Stimulated activated memory B cell treated with anti-CD40 and anti-IgM and Interleukin-4, amounts not matched to agents 10 μg/mL and 1 μg/mL and 100 μg/mL, for 72 hours (primary cell): ENCODE results near the gene C2CD5.
"Not testable (repeated sequence)": the region's sequence is repeated elsewhere in the genome, so short reads cannot be mapped to it uniquely, and the experiment has no call there.

Experiments used
- ATAC-seq: fragments of 150-1000 bp; cut with Tn5 transposase; 2 replicates; pipeline ENCODE4 v1.10.0; 2021
- H3K27ac Mint-ChIP-seq: one replicate; pipeline ENCODE4 v1.8.0; 2022; ENCODE audit warnings: mild to moderate bottlenecking, mixed read lengths
- H3K27me3 Mint-ChIP-seq: one replicate; pipeline ENCODE4 v1.8.0; 2022; ENCODE audit warnings: mixed read lengths
- H3K36me3 Mint-ChIP-seq: one replicate; pipeline ENCODE4 v1.8.0; 2022; ENCODE audit warnings: mixed read lengths
- H3K4me1 Mint-ChIP-seq: one replicate; pipeline ENCODE4 v1.8.0; 2022; ENCODE audit warnings: mixed read lengths
- H3K4me3 Mint-ChIP-seq: one replicate; pipeline ENCODE4 v1.8.0; 2022; ENCODE audit warnings: mild to moderate bottlenecking, moderate library complexity, mixed read lengths
- H3K9me3 Mint-ChIP-seq: one replicate; pipeline ENCODE4 v1.8.0; 2022; ENCODE audit warnings: mixed read lengths

The C2CD5 gene, protein sequence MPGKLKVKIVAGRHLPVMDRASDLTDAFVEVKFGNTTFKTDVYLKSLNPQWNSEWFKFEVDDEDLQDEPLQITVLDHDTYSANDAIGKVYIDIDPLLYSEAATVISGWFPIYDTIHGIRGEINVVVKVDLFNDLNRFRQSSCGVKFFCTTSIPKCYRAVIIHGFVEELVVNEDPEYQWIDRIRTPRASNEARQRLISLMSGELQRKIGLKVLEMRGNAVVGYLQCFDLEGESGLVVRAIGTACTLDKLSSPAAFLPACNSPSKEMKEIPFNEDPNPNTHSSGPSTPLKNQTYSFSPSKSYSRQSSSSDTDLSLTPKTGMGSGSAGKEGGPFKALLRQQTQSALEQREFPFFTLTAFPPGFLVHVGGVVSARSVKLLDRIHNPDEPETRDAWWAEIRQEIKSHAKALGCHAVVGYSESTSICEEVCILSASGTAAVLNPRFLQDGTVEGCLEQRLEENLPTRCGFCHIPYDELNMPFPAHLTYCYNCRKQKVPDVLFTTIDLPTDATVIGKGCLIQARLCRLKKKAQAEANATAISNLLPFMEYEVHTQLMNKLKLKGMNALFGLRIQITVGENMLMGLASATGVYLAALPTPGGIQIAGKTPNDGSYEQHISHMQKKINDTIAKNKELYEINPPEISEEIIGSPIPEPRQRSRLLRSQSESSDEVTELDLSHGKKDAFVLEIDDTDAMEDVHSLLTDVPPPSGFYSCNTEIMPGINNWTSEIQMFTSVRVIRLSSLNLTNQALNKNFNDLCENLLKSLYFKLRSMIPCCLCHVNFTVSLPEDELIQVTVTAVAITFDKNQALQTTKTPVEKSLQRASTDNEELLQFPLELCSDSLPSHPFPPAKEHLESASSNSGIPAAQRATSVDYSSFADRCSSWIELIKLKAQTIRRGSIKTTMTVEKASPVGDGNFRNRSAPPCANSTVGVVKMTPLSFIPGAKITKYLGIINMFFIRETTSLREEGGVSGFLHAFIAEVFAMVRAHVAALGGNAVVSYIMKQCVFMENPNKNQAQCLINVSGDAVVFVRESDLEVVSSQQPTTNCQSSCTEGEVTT

DNA sequence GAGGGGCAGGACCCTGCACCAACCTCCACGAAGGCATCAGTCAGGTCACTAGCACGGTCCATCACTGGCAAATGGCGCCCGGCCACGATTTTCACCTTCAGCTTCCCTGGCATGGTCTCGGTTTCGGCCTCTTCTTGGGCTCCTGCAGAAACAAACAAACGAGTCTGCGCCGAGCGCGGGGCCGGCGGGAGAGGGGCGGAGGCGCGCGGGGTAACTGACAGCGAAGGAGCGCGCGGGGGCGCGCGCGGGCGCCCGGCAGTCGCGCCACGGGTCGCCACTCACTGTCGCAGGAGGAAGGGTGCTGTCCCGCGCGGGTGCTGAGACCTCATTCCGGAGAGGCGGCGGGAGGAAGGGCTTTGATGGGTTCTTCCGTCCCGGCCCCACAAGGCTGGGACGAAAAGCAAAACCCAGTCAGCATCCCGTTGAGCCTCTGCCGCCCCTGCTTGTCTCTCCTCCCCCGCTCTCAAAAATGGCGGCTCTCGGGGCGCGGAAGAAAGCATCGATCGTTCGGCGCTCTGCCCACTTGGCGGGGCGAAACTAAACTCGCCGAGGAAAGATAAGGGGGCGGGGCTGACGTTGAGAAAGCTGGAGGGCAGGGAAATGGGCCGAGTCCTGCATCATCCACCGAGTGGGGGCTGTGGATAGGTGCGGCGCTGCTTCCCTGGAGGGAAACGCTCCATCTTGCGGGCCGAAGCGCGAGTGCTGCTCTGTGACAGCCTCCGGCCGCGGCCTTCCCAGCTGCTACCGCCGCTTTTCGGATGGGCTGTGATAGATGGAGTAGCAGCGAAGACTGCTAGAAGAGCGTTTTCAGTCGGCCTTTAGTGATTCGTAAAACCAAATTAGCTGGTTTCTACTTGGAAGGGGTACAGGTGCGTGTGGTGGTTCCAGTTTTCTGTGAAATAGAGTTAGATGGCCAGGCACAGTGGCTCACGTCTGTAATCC lies at the start of gene C2CD5:
Gene C2CD5, minus strand, starts transcription at position 505 of the 942 bp plus-strand sequence. Its CDS starts 392 bp downstream, at position 113.
- peaks cover under 1% of the 10 kb centered on the region for H3K9me3 Mint-ChIP-seq
- ATAC-seq = peak; percentile 93
- H3K27ac Mint-ChIP-seq = peak within 1 kb of the TSS; percentile 97
- H3K4me1 Mint-ChIP-seq = peaks cover 40% of the 10 kb centered on the region
- H3K4me3 Mint-ChIP-seq = peak within 1 kb of the TSS; percentile 92
- peaks cover 26% of the 10 kb centered on the region for H3K36me3 Mint-ChIP-seq
- no peaks in the 10 kb centered on the region for H3K27me3 Mint-ChIP-seq

DNA sequence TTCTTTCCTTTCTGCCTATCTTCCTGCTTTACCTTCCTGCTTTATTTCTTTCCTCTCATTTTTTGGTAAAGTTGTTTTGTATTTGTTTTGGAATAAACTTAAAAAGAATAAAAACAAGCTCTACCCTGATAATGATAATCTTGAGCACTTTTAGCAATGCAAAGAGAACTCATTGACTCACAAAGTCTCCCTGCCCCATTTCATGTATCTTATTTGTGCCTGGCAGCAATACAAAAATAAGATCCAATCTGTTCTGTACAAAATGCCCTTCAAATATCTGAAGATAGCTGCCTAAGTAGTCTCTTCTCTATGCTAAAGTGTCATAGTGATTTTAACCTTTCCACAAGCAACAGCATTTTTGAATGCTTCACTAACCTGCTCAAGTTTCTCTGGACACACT lies 49.5 kb upstream of the C2CD5 start:
- Mint-ChIP-seq H3K4me3 (no peak overlapping the region), H3K4me1 (no peaks in the 10 kb centered on the region), H3K27ac (no peak overlapping the region), H3K27me3 (no peaks in the 10 kb centered on the region), H3K9me3 (no peaks in the 10 kb centered on the region), H3K36me3 (no peaks in the 10 kb centered on the region)
- ATAC-seq = no peak

DNA sequence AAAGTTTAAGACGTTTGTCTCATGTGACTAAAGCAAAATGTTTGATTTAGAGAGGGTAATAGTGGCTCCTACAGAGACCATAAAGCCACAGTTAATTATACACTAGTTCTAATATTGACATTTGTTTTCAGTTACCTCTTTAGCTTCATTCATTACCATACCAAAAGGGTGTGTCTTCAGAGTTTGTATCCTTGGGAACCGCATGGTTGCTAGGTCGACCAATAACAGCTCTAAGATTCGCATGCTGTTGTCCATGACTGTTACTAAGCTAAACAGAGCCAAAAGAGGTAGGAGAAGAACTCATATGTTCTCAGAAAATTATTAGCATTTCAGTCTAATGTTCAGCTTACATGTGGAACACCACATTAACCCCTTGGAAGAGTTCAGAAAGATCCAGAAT lies 44.5 kb upstream of the C2CD5 start:
- Mint-ChIP-seq H3K4me1 (no peaks in the 10 kb centered on the region), H3K27me3 (no peaks in the 10 kb centered on the region), H3K4me3 (no peak overlapping the region), H3K9me3 (no peaks in the 10 kb centered on the region), H3K36me3 (no peaks in the 10 kb centered on the region), H3K27ac (no peak overlapping the region)
- no peak for ATAC-seq

DNA sequence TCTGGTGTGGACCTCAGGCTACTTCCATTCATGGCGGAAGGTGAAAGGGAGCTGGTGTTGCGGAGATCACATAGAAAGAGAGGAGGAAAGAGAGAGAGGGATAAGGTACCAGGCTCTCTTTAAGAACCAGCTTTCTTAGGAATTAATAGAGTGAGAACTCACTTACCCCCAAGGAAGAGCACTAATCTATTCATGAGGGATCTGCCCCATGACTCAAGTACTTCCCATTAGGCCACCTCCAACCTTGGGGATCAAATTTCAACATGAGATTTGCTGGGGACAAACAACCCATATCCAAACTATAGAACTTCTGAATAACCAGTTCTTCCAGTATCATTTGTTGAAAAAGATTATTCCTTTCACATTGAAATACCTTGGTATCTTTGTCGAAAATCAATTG lies 34.0 kb upstream of the C2CD5 start:
- H3K4me3 Mint-ChIP-seq = no peak overlapping the region
- ATAC-seq = no peak
- no peaks in the 10 kb centered on the region for H3K27me3 Mint-ChIP-seq
- H3K4me1 Mint-ChIP-seq = no peaks in the 10 kb centered on the region
- H3K36me3 Mint-ChIP-seq = no peaks in the 10 kb centered on the region
- H3K27ac Mint-ChIP-seq = no peak overlapping the region
- no peaks in the 10 kb centered on the region for H3K9me3 Mint-ChIP-seq

DNA sequence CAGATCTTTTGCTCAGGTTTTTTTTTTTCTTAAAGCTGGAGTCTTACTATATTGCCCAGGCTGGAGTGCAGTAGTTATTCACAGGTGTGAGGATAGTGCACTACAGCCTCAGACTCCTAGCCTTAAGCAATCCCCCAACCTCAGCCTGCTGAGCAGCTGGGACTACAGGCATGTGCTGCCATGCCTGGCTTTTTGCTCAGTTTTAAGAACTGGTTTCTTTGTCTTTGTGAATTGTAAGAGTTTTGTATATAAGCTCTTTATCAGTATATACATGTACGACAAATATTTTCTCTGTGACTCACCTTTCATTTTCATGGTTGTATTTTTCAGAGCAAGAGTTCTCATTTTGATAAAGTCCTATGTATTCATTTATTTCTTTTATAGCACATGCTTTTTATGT lies 33.3 kb upstream of the C2CD5 start:
- Mint-ChIP-seq H3K27ac (no peak overlapping the region), H3K36me3 (no peaks in the 10 kb centered on the region), H3K27me3 (no peaks in the 10 kb centered on the region), H3K4me3 (no peak overlapping the region), H3K9me3 (no peaks in the 10 kb centered on the region), H3K4me1 (no peaks in the 10 kb centered on the region)
- ATAC-seq = no peak

DNA sequence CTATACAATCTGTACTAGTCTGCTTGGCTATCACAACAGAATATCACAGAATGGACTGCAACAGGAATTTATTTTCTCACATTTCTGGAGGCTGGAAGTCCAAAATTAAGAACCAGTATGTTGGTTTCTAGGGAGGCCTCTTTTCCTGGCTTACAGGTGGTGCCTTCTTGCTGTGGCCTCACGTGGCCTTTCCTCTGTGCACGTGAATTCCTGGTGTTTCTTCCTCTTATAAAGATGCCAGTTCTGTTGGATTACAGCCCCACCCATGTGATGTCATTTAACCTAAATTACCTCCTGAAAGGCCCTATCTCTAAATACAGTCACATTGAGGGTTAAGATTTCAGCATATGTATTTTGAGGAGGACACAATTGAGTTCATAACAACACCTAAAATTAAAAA lies 32.1 kb upstream of the C2CD5 start:
- Mint-ChIP-seq H3K4me3 (no peak overlapping the region), H3K36me3 (no peaks in the 10 kb centered on the region), H3K27ac (no peak overlapping the region), H3K9me3 (no peaks in the 10 kb centered on the region), H3K4me1 (no peaks in the 10 kb centered on the region), H3K27me3 (no peaks in the 10 kb centered on the region)
- no peak for ATAC-seq

DNA sequence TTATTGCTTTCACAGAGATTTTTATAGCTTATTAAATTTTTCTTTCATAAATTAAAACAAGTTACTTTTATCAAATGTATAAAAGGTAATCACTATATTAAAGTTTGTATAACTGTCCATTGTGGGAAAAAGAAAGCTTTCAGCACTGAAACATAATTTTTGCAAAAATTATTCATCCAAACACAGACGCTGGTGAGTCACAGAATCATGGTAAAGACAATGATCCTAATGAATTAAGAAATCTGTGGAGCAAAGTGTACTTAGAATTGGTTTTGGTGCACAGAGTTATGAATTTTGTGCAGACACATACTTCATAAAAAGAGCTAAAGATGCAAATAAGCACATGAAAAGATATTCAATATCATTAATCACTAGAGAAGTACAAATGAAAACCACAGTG lies 31.7 kb upstream of the C2CD5 start:
- Mint-ChIP-seq H3K27ac (no peak overlapping the region), H3K4me1 (no peaks in the 10 kb centered on the region), H3K9me3 (no peaks in the 10 kb centered on the region), H3K4me3 (no peak overlapping the region), H3K36me3 (no peaks in the 10 kb centered on the region), H3K27me3 (no peaks in the 10 kb centered on the region)
- no peak for ATAC-seq

DNA sequence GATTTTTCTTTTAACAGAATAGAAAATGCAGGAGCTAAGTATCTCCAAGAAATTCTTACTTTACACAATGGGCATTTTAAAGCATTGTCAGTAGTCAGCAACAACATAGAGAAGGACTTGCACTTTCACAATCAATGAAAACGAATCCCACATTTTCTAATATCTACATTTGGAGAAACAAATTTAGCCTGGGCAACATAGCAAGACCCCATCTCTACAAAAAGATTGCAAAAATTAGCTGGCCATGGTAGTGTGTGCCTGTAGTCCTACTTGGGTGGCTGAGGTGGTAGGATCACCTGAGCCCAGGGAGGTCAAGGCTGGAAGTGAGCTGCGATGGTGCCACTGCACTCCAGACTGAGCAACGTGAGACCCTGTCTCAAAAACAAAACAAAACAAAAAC lies 30.6 kb upstream of the C2CD5 start:
- no peaks in the 10 kb centered on the region for H3K9me3 Mint-ChIP-seq
- H3K27ac Mint-ChIP-seq = no peak overlapping the region
- ATAC-seq = no peak
- no peak overlapping the region for H3K4me3 Mint-ChIP-seq
- H3K4me1 Mint-ChIP-seq = no peaks in the 10 kb centered on the region
- H3K27me3 Mint-ChIP-seq = peaks cover 4% of the 10 kb centered on the region
- H3K36me3 Mint-ChIP-seq = no peaks in the 10 kb centered on the region

DNA sequence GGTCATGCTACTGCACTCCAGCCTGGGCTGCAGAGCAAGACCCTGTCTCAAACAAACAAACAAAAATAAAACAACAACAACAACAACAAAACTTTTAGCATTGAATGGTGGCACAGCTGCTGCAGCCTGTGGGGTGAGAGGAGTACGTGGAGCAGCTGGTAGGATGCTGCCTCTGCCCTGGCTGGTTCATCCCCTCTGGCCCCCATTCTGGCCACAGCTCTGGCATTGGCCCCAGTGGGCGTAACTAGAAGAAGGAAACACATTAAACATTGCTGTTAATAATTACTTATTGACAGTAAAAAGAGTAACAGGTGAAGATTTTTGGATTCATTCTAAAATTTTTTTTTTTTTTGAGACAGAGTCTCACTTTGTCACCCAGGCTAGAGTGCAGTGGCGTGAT lies 28.8 kb upstream of the C2CD5 start:
- Mint-ChIP-seq H3K27ac (no peak overlapping the region), H3K4me3 (no peak overlapping the region), H3K4me1 (no peaks in the 10 kb centered on the region), H3K27me3 (peaks cover 9% of the 10 kb centered on the region), H3K36me3 (no peaks in the 10 kb centered on the region), H3K9me3 (no peaks in the 10 kb centered on the region)
- ATAC-seq = no peak

DNA sequence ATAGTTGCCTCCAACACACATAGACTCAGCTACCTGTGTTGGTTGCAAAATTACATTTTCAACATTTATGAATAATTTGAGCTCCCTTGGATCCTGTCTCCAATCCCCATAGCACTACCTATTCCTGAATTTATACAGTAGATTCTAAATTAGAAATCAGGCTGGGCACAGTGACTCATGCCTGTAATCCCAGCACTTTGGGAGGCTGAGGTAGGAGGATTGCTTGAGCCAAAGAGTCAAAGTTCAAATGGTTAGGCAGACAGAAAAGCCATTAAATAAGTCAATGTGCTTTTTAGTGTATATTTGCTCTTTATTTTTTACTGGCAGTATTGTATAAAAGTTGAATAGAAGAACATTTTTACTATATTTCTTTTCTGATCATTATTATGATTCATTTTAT lies 24.9 kb upstream of the C2CD5 start:
- Mint-ChIP-seq H3K27me3 (peaks cover 21% of the 10 kb centered on the region), H3K9me3 (no peaks in the 10 kb centered on the region), H3K36me3 (no peaks in the 10 kb centered on the region), H3K4me1 (no peaks in the 10 kb centered on the region), H3K27ac (no peak overlapping the region), H3K4me3 (no peak overlapping the region)
- no peak for ATAC-seq

DNA sequence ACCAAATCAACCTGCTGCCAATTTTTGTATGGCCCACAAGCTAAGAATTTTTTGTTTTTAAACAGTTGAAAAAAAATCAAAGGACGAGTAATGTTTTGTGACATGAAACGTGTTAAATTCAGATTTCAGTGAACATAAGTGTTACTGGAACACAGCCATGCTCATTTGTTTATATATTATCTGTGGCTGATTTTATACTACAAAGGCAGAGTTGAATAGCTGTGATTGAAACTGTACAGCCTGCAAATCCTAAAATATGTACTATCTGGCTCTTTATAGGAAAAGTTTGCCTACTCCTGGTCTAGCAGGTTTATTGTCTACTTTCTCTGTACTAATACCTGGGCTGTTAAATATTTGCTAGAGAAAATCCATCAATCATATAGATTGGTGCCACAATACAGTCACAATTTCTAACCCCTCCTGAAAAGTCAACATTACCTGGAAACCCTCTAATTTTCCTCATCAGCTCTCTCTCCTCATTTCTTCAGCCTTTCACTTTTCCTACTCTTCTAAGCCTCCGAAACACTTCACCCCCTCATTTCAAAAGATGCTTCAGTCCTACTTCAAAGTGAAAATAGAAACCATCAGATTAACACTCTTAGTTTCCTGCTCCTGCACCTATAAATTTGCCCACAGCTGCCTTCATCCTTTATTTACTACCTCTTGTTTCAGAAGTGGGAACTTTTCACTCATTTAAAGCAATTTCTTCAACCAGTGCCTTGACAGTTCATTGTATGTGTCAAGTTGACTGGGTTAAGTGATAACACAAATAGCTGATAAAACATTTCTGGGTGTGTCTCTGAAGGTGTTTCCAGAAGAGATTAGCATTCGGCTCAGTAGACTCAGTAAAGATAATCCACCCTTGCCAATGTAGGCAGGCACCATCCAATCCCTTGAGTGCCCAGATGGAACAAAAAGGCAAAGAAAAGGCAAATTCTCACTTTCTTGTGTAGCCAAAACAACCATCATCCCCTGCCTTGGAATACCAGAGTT lies 18.0 kb upstream of the C2CD5 start:
- no peak for ATAC-seq

DNA sequence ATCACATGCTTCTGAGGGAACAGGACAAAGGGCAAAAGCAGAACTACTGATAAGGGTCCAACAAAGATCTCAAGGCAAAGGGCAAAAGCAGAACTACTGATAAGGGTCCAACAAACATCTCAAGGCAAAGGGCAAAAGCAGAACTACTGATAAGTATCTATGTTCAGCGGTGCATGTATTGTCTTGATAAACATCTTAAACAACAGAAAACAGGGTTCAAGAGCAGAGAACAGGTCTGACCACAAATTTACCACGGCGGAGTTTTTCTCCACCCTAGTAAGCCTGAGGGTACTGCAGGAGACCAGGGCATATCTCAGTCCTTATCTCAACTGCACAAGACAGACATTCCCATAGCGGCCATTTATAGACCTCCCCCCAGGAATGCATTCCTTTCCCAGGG lies 10.4 kb upstream of the C2CD5 start:
- H3K27me3 Mint-ChIP-seq, H3K4me3 Mint-ChIP-seq: not testable (repeated sequence)

More for the DNA sequence above, 18.0 kb upstream of the C2CD5 start:
- Mint-ChIP-seq H3K27ac (no peak overlapping the region), H3K9me3 (no peaks in the 10 kb centered on the region), H3K4me1 (no peaks in the 10 kb centered on the region), H3K4me3 (no peak overlapping the region), H3K36me3 (no peaks in the 10 kb centered on the region), H3K27me3 (peaks cover 4% of the 10 kb centered on the region)

DNA sequence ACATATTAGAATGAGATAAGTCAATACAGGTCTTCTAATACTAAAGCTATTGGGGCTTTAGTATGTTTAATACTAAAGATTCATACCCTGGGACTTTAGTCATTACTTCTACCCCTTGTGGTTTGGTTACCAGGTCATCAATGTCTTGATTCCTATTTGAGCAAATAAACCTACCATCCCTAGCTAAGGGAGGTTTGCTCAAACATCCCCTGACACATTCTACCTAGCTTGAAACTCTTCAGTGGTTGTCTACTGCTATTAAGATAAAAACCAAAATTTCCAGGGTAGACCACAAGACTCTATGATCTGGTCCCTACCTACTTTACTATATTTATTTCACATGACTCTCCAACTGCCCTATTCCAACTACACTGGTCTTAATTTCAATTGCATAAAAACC lies 7.3 kb upstream of the C2CD5 start:
- peaks cover 10% of the 10 kb centered on the region for H3K4me1 Mint-ChIP-seq
- no peaks in the 10 kb centered on the region for H3K27me3 Mint-ChIP-seq
- peaks cover 4% of the 10 kb centered on the region for H3K36me3 Mint-ChIP-seq
- no peak overlapping the region for H3K27ac Mint-ChIP-seq
- ATAC-seq = no peak
- peaks cover 11% of the 10 kb centered on the region for H3K9me3 Mint-ChIP-seq
- no peak overlapping the region for H3K4me3 Mint-ChIP-seq

More for the DNA sequence above, 10.4 kb upstream of the C2CD5 start:
- not testable (repeated sequence) for H3K27ac Mint-ChIP-seq, H3K36me3 Mint-ChIP-seq, H3K4me1 Mint-ChIP-seq, ATAC-seq
- peaks cover 11% of the 10 kb centered on the region for H3K9me3 Mint-ChIP-seq

DNA sequence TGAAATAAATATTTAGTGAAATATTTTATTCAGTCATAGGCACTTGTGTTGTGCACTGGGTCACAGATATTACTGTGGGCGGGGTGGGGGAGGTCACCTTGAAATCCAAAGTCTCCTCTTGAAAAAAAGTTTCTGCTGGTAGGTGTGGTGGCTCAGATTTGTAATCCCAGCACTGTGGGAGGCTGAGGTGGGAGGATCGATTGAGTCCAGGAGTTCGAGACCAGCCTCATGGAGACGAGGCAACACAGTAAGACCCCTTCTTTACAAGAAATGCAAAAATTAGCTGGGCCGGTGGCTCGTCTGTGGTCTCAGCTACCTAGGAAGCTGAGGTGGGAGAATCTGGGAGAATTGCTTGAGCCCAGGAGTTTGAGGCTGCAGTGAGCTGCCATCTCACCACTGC lies 913 bp upstream of the C2CD5 start:
- peak overlapping the region; percentile 97 for H3K27ac Mint-ChIP-seq

More for the DNA sequence above, 913 bp upstream of the C2CD5 start:
- peak overlapping the region; percentile 57 for H3K4me3 Mint-ChIP-seq
- no peaks in the 10 kb centered on the region for H3K9me3 Mint-ChIP-seq
- H3K36me3 Mint-ChIP-seq = peaks cover 22% of the 10 kb centered on the region
- H3K27me3 Mint-ChIP-seq = no peaks in the 10 kb centered on the region
- no peak for ATAC-seq
- peaks cover 45% of the 10 kb centered on the region for H3K4me1 Mint-ChIP-seq
